Neural crest cell (in vitro differentiated cells): ENCODE results near the gene CTDSP1. TPM values are rescaled to one million over a fixed set of nuclear protein-coding genes. Genes with fewer than 3 reads are reported as not detected.

Experiments used
- DNase-seq: peaks from one replicate; pipeline ENCODE4 v3.0.0; 2021; ENCODE audit warnings: low read depth, mixed read lengths, low spot score
- H3K27ac Mint-ChIP-seq: one replicate; pipeline ENCODE4 v1.8.0; 2021; ENCODE audit warnings: mild to moderate bottlenecking, mixed read lengths; ENCODE audit not compliant: unreplicated experiment
- H3K27me3 Mint-ChIP-seq: 2 replicates; pipeline ENCODE4 v1.8.0; 2021; ENCODE audit warnings: low read depth, mild to moderate bottlenecking, mixed read lengths
- H3K36me3 Mint-ChIP-seq: 2 replicates; pipeline ENCODE4 v1.8.0; 2021; ENCODE audit warnings: low read depth, mild to moderate bottlenecking, mixed read lengths
- H3K4me1 Mint-ChIP-seq: 2 replicates; pipeline ENCODE4 v1.8.0; 2021; ENCODE audit warnings: mixed read lengths
- H3K4me3 Mint-ChIP-seq: one replicate; pipeline ENCODE4 v1.8.0; 2021; ENCODE audit warnings: mild to moderate bottlenecking, mixed read lengths
- H3K9me3 Mint-ChIP-seq: 2 replicates; pipeline ENCODE4 v1.8.0; 2021; ENCODE audit warnings: mixed read lengths
- CTCF ChIP-seq: fragments of 200-600 bp; sonication (generic); conservative IDR thresholded peaks from 2 replicates; pipeline ENCODE4 v1.5.0; 2021; ENCODE audit warnings: antibody characterized with exemption, mild to moderate bottlenecking
- total RNA-seq: library from RNA; stranded (reverse); gene quantifications from 2 replicates; pipeline ENCODE4 v1.2.1, GENCODE V29; 2021

The CTDSP1 gene
- total RNA-seq, 1 donor from 2014 or later, result 46.4 TPM

DNA sequence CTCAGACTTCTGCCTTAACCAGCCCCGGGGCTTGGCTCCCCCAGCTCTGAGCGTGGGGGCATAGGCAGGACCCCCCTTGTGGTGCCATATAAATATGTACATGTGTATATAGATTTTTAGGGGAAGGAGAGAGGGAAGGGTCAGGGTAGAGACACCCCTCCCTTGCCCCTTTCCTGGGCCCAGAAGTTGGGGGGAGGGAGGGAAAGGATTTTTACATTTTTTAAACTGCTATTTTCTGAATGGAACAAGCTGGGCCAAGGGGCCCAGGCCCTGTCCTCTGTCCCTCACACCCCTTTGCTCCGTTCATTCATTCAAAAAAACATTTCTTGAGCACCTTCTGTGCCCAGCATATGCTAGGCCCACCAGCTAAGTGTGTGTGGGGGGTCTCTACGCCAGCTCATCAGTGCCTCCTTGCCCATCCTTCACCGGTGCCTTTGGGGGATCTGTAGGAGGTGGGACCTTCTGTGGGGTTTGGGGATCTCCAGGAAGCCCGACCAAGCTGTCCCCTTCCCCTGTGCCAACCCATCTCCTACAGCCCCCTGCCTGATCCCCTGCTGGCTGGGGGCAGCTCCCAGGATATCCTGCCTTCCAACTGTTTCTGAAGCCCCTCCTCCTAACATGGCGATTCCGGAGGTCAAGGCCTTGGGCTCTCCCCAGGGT lies 5.5 kb downstream of the CTDSP1 start:
- Mint-ChIP-seq H3K9me3 (no peaks in the 10 kb centered on the region), H3K4me3 (peak overlapping the region; percentile 83), H3K27me3 (no peaks in the 10 kb centered on the region), H3K27ac (peak overlapping the region; percentile 19), H3K4me1 (peaks cover 24% of the 10 kb centered on the region), H3K36me3 (no peaks in the 10 kb centered on the region)
- TF ChIP-seq CTCF, result no peak
- no peak for DNase-seq

DNA sequence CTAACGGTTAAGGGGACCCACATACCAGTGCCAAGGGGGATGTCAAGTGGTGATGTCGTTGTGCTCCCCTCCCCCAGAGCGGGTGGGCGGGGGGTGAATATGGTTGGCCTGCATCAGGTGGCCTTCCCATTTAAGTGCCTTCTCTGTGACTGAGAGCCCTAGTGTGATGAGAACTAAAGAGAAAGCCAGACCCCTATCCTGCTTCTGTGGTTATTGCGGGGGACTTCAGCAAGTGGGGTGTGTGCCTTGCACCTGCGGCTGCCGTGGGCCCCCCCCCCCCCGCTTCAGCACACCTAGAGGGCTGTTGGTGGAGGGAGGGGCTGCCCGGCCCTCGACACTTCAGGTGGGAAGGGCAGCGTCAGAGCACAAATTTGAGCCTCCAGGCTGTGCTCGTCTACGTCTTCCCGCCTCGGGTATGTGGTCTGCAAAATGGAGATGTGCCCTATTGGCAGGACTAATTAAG lies 6.1 kb downstream of the CTDSP1 start:
- no peaks in the 10 kb centered on the region for H3K36me3 Mint-ChIP-seq
- peak overlapping the region; percentile 83 for H3K4me3 Mint-ChIP-seq
- no peaks in the 10 kb centered on the region for H3K27me3 Mint-ChIP-seq
- no peak for TF ChIP-seq CTCF
- no peak for DNase-seq
- no peaks in the 10 kb centered on the region for H3K9me3 Mint-ChIP-seq
- peak overlapping the region; percentile 19 for H3K27ac Mint-ChIP-seq
- peaks cover 24% of the 10 kb centered on the region for H3K4me1 Mint-ChIP-seq

- peak overlapping the region; percentile 92 for H3K27ac Mint-ChIP-seq
- H3K36me3 Mint-ChIP-seq, result no peaks in the 10 kb centered on the region
- no peaks in the 10 kb centered on the region for H3K9me3 Mint-ChIP-seq
- no peaks in the 10 kb centered on the region for H3K27me3 Mint-ChIP-seq
- peak; percentile 77 for TF ChIP-seq CTCF
- H3K4me1 Mint-ChIP-seq, result peaks cover 24% of the 10 kb centered on the region
- peak overlapping the region; percentile 86 for H3K4me3 Mint-ChIP-seq
- peak; percentile 95 for DNase-seq
These were observed 6.7 kb downstream of the CTDSP1 start for GRCh38 chr2:218406209-218406948.

- no peaks in the 10 kb centered on the region for H3K9me3 Mint-ChIP-seq
- TF ChIP-seq CTCF, result no peak
- no peaks in the 10 kb centered on the region for H3K36me3 Mint-ChIP-seq
- peak overlapping the region; percentile 86 for H3K4me3 Mint-ChIP-seq
- no peaks in the 10 kb centered on the region for H3K27me3 Mint-ChIP-seq
- no peak for DNase-seq
- H3K27ac Mint-ChIP-seq, result peak overlapping the region; percentile 92
- H3K4me1 Mint-ChIP-seq, result peaks cover 24% of the 10 kb centered on the region
These were observed 7.4 kb downstream of the CTDSP1 start for GRCh38 chr2:218406949-218407618.

- Mint-ChIP-seq H3K27me3 (no peaks in the 10 kb centered on the region), H3K36me3 (no peaks in the 10 kb centered on the region), H3K9me3 (no peaks in the 10 kb centered on the region), H3K27ac (no peak overlapping the region), H3K4me3 (no peak overlapping the region), H3K4me1 (peaks cover 24% of the 10 kb centered on the region)
- TF ChIP-seq CTCF, result no peak
- DNase-seq, result no peak
These were observed 8.0 kb downstream of the CTDSP1 start for GRCh38 chr2:218407717-218408116.
